SK-N-SH treated with all-trans-retinoic acid at 6 μM for 48 hours (cell line): ENCODE data around the gene NHERF2.

Experiments used
- ATAC-seq: fragments of 200-7000 bp; cut with Tn5 transposase; 3 replicates; pipeline ENCODE4 v1.9.1; 2020; ENCODE audit warnings: mild to moderate bottlenecking, moderate library complexity
- ARNTL ChIP-seq: fragments of 450-650 bp; formaldehyde crosslinking; IDR thresholded peaks from 2 replicates; pipeline ENCODE4 v1.5.0; 2020; ENCODE audit warnings: low read depth, mild to moderate bottlenecking, moderate library complexity, borderline replicate concordance
- CREB5 ChIP-seq: fragments of 250-450 bp; sonication (Bioruptor Pico); IDR thresholded peaks from 2 replicates; pipeline ENCODE4 v1.5.1; 2020; ENCODE audit warnings: low read depth, mild to moderate bottlenecking, moderate library complexity
- CSDC2 ChIP-seq: fragments of 250-450 bp; sonication (Bioruptor Pico); IDR thresholded peaks from 2 replicates; pipeline ENCODE4 v1.5.0; 2020; ENCODE audit warnings: mild to moderate bottlenecking, moderate library complexity
- CSRNP3 ChIP-seq: fragments of 250-450 bp; sonication (Bioruptor Pico); IDR thresholded peaks from 2 replicates; pipeline ENCODE4 v1.5.1; 2021; ENCODE audit warnings: mild to moderate bottlenecking, moderate library complexity
- GLIS3 ChIP-seq: fragments of 250-450 bp; sonication (Bioruptor Pico); IDR thresholded peaks from 2 replicates; pipeline ENCODE4 v1.5.0; 2020; ENCODE audit warnings: mild to moderate bottlenecking, moderate library complexity
- ISL1 ChIP-seq: fragments of 250-450 bp; sonication (Bioruptor Pico); IDR thresholded peaks from 2 replicates; pipeline ENCODE4 v2.1.2; 2022; ENCODE audit warnings: mild to moderate bottlenecking, moderate library complexity
- OSR1 ChIP-seq: fragments of 250-450 bp; sonication (Bioruptor Pico); IDR thresholded peaks from 2 replicates; pipeline ENCODE4 v1.8.0; 2022; ENCODE audit warnings: moderate library complexity, mild to moderate bottlenecking, inconsistent platforms
- PATZ1 ChIP-seq: fragments of 250-450 bp; sonication (Bioruptor Pico); IDR thresholded peaks from 2 replicates; pipeline ENCODE4 v1.8.0; 2020; ENCODE audit warnings: mild to moderate bottlenecking, moderate library complexity, borderline replicate concordance
- POU6F1 ChIP-seq: fragments of 250-450 bp; sonication (Bioruptor Pico); IDR thresholded peaks from 2 replicates; pipeline ENCODE4 v1.8.0; 2021; ENCODE audit warnings: low read depth, mild to moderate bottlenecking, moderate library complexity, borderline replicate concordance
- PPARA ChIP-seq: fragments of 250-450 bp; sonication (Bioruptor Pico); IDR thresholded peaks from 2 replicates; pipeline ENCODE4 v1.5.0; 2020; ENCODE audit warnings: mild to moderate bottlenecking, borderline replicate concordance
- RARB ChIP-seq: fragments of 250-450 bp; sonication (Bioruptor Pico); IDR thresholded peaks from 2 replicates; pipeline ENCODE4 v1.8.0; 2021; ENCODE audit warnings: mild to moderate bottlenecking, moderate library complexity
- SNAI2 ChIP-seq: fragments of 250-450 bp; sonication (Bioruptor Pico); IDR thresholded peaks from 2 replicates; pipeline ENCODE4 v1.5.0; 2020; ENCODE audit warnings: mild to moderate bottlenecking, moderate library complexity
- TCF4 ChIP-seq: fragments of 250-450 bp; sonication (Bioruptor Pico); IDR thresholded peaks from 2 replicates; pipeline ENCODE4 v1.8.0; 2021; ENCODE audit warnings: mild to moderate bottlenecking, moderate library complexity, borderline replicate concordance
- TOX ChIP-seq: fragments of 250-450 bp; sonication (Bioruptor Pico); IDR thresholded peaks from 2 replicates; pipeline ENCODE4 v1.8.0; 2021; ENCODE audit warnings: mild to moderate bottlenecking, moderate library complexity, borderline replicate concordance
- TSHZ2 ChIP-seq: fragments of 250-450 bp; sonication (Bioruptor Pico); IDR thresholded peaks from 2 replicates; pipeline ENCODE4 v1.5.0; 2020; ENCODE audit warnings: mild to moderate bottlenecking, moderate library complexity
- ZC3H10 ChIP-seq: fragments of 250-450 bp; sonication (Bioruptor Pico); IDR thresholded peaks from 2 replicates; pipeline ENCODE4 v1.5.1; 2021; ENCODE audit warnings: mild to moderate bottlenecking, moderate library complexity
- ZFP3 ChIP-seq: fragments of 250-450 bp; sonication (Bioruptor Pico); IDR thresholded peaks from 2 replicates; pipeline ENCODE4 v1.5.0; 2020; ENCODE audit warnings: mild to moderate bottlenecking, moderate library complexity
- ZFP30 ChIP-seq: fragments of 450-650 bp; formaldehyde crosslinking; IDR thresholded peaks from 2 replicates; pipeline ENCODE4 v1.5.0; 2022; ENCODE audit warnings: mild to moderate bottlenecking, moderate library complexity
- ZNF565 ChIP-seq: fragments of 450-650 bp; formaldehyde crosslinking; conservative IDR thresholded peaks from 2 replicates; pipeline ENCODE4 v1.5.0; 2020; ENCODE audit warnings: low read depth, mild to moderate bottlenecking, moderate library complexity
- ZNF70 ChIP-seq: fragments of 450-650 bp; formaldehyde crosslinking; IDR thresholded peaks from 2 replicates; pipeline ENCODE4 v1.5.0; 2020; ENCODE audit warnings: mild to moderate bottlenecking, moderate library complexity

Gene NHERF2

GRCh38 chr16:2036200-2036966, 9.7 kb downstream of the NHERF2 start:
- no peak for ATAC-seq
- TF ChIP-seq ZNF70 (CRISPR knock-in tag) (no peak), RARB (CRISPR knock-in tag) (no peak), ARNTL (CRISPR knock-in tag) (no peak), POU6F1 (CRISPR knock-in tag) (no peak), OSR1 (CRISPR knock-in tag) (no peak), TOX (CRISPR knock-in tag) (no peak), SNAI2 (no peak), CSRNP3 (CRISPR knock-in tag) (no peak), TCF4 (CRISPR knock-in tag) (no peak), TSHZ2 (CRISPR knock-in tag) (no peak), PATZ1 (CRISPR knock-in tag) (no peak), PPARA (CRISPR knock-in tag) (no peak), ZC3H10 (CRISPR knock-in tag) (no peak), ZFP30 (CRISPR knock-in tag) (no peak), CREB5 (CRISPR knock-in tag) (no peak), GLIS3 (CRISPR knock-in tag) (no peak), CSDC2 (CRISPR knock-in tag) (no peak)
- TF ChIP-seq, all 23 proteins: peak for 0

GRCh38 chr16:2037115-2037514, 10.4 kb downstream of the NHERF2 start:
- no peak for TF ChIP-seq POU6F1 (CRISPR knock-in tag)
- TF ChIP-seq ZC3H10 (CRISPR knock-in tag), result no peak
- no peak for TF ChIP-seq OSR1 (CRISPR knock-in tag)
- no peak for TF ChIP-seq TCF4 (CRISPR knock-in tag)
- TF ChIP-seq ZNF565 (CRISPR knock-in tag), result no peak
- no peak for TF ChIP-seq ISL1 (CRISPR knock-in tag)
- no peak for TF ChIP-seq ZFP3 (CRISPR knock-in tag)
- no peak for TF ChIP-seq CSRNP3 (CRISPR knock-in tag)
- TF ChIP-seq ARNTL (CRISPR knock-in tag), result no peak
- no peak for TF ChIP-seq TOX (CRISPR knock-in tag)
- TF ChIP-seq SNAI2, result no peak

More at GRCh38 chr16:2037115-2037514, 10.4 kb downstream of the NHERF2 start:
- ATAC-seq, result no peak
